ENCODE data around the gene SH3PXD2A. TPM values are rescaled to one million over a fixed set of nuclear protein-coding genes. Genes with fewer than 3 reads are reported as not detected.

The SH3PXD2A gene
- total RNA-seq, 1 experiment from 2014 or later: 4.5 TPM

GRCh38 chr10:103839872-103840739 lies 15.3 kb downstream of the SH3PXD2A start:
- Histone ChIP-seq H3K27me3 (ENCODE audit: insufficient read depth, low read length) (no peaks in the 10 kb centered on the region), H3K4me2 (ENCODE audit: insufficient read depth, insufficient read length, low read length) (no peak overlapping the region), H3K79me1 (ENCODE audit: insufficient read depth, low read depth, low read length, poor library complexity, severe bottlenecking) (no peaks in the 10 kb centered on the region), H2AFZ (ENCODE audit: low read length) (no peak overlapping the region), H3K56ac (ENCODE audit: insufficient read length, low read depth, low read length) (no peak overlapping the region), H2BK5ac (ENCODE audit: insufficient read length, low read length) (no peak overlapping the region), H4K8ac (replicated peaks; ENCODE audit: insufficient read length, low read depth, low read length) (no peak overlapping the region), H4K20me1 (ENCODE audit: control insufficient read depth, insufficient read depth, insufficient read length) (no peaks in the 10 kb centered on the region), H2BK20ac (ENCODE audit: low read depth, low read length, poor library complexity, severe bottlenecking) (no peak overlapping the region), H3K79me2 (ENCODE audit: insufficient read depth, low read length) (no peaks in the 10 kb centered on the region), H3K23me2 (ENCODE audit: insufficient read length, low read depth, low read length, poor library complexity, severe bottlenecking) (no peaks in the 10 kb centered on the region), H4K91ac (ENCODE audit: insufficient read length, low read depth, low read length) (no peak overlapping the region), H2BK12ac (ENCODE audit: insufficient read length, low read depth, low read length) (no peak overlapping the region), H3K27ac (ENCODE audit: insufficient read length, low read depth, low read length) (no peak overlapping the region), H3T11ph (ENCODE audit: low read length) (no peak overlapping the region), H3K18ac (ENCODE audit: insufficient read length, low read depth, low read length) (peak overlapping the region; percentile 13), H3K4ac (ENCODE audit: low read depth, low read length) (no peak overlapping the region), H3K9me3 (ENCODE audit: control insufficient read depth, low read depth, low read length) (no peaks in the 10 kb centered on the region), H3K14ac (ENCODE audit: insufficient read depth, low read length) (no peak overlapping the region; the same call in 1 of the 2 replicates), H2BK120ac (ENCODE audit: low read depth, low read length, poor library complexity, severe bottlenecking) (no peak overlapping the region), H3K23ac (ENCODE audit: insufficient read length, low read depth, low read length) (no peak overlapping the region), H3K4me1 (ENCODE audit: insufficient read depth, low read length) (peaks cover 16% of the 10 kb centered on the region; the same call in 1 of the 2 replicates), H2BK15ac (ENCODE audit: low read depth, low read length) (no peak overlapping the region), H3K9ac (ENCODE audit: extremely low read depth, insufficient read length, low read length) (no peak overlapping the region), H4K5ac (ENCODE audit: insufficient read length, low read depth, low read length) (no peak overlapping the region), H2AK5ac (ENCODE audit: insufficient read length, low read length) (no peak overlapping the region)
- Mint-ChIP-seq H3K36me3 (ENCODE audit: insufficient read depth in 1 of 3, low read depth in 3 of 3) (no peaks in the 10 kb centered on the region), H3K4me1 (peaks cover 39 to 49% of the 10 kb centered on the region in 2 experiments), H3K27ac (peak overlapping the region in 1 of 3 experiments; percentile 38; a peak in 3 of 7 replicates), H3K27me3 (ENCODE audit: low read depth) (peaks cover 9% of the 10 kb centered on the region), H3K9me3 (no peaks in the 10 kb centered on the region), H3K4me3 (peak overlapping the region in 1 of 2 experiments; percentile 45; a peak in 4 of 5 replicates)
- peak; percentile 66 for DNase-seq
- WGBS (ENCODE audit: extremely low coverage, insufficient read length, low lambda C conversion rate): no CpG with 5 or more reads among the region's 18 CpGs
- TF ChIP-seq, protein P1, sequence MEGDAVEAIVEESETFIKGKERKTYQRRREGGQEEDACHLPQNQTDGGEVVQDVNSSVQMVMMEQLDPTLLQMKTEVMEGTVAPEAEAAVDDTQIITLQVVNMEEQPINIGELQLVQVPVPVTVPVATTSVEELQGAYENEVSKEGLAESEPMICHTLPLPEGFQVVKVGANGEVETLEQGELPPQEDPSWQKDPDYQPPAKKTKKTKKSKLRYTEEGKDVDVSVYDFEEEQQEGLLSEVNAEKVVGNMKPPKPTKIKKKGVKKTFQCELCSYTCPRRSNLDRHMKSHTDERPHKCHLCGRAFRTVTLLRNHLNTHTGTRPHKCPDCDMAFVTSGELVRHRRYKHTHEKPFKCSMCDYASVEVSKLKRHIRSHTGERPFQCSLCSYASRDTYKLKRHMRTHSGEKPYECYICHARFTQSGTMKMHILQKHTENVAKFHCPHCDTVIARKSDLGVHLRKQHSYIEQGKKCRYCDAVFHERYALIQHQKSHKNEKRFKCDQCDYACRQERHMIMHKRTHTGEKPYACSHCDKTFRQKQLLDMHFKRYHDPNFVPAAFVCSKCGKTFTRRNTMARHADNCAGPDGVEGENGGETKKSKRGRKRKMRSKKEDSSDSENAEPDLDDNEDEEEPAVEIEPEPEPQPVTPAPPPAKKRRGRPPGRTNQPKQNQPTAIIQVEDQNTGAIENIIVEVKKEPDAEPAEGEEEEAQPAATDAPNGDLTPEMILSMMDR (conservative IDR thresholded peaks at IDR 0.05): no peak

Data from H9 (cell line).